Measurements from ENCODE around the gene OR7A10.

- no peak for TF ChIP-seq POLR2A (IDR thresholded peaks at IDR 0.05)
- TF ChIP-seq CTCF (IDR thresholded peaks at IDR 0.05) = no peak
- no peak for TF ChIP-seq EP300 (IDR thresholded peaks at IDR 0.05)
These were observed 5.6 kb downstream of the OR7A10 start for GRCh38 chr19:14843169-14843568.
